ENCODE results near the gene ASB1.

DNA sequence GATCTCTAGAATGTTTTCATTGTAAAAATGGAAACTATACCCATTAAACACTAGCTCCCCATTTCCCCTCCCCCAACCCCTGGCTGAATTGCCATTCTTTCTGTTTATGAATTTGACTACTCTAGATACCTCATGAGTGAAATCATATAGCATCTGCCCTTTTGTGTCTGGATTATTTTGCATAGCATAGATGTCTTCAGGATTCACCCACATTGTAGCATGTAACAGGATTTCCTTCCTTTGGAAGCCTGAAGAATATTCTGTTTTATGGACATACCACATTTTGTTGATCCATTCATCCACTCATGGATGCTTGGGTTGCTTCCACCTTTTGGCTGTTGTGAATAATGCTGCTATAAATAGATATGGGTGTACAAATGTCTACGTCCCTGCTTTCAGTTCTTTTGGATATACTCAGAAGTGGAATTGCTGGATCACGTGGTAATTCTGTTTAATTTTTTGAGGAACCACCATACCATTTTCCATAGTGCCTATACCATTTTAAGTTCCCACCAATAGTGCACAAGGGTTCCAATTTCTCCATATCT, 7.7 kb upstream of the ASB1 start:
- TF ChIP-seq POLR2A (IDR thresholded peaks at IDR 0.05): no peak
- no peak for TF ChIP-seq CTCF (IDR thresholded peaks at IDR 0.05)

Measured in vagina (tissue), 2 donors.